Measurements from ENCODE around the gene FAHD1.

Gene FAHD1

GRCh38 chr16:1826691-1827573, at the start of gene FAHD1, which contains the start of gene HAGH:
FAHD1 (plus strand) TSS chr16:1827206; CDS start chr16:1827239, 33 bp downstream.
HAGH (minus strand) TSS chr16:1826825; CDS start chr16:1826787, 38 bp downstream.
- peak; percentile 88 for DNase-seq

GRCh38 chr16:1777375-1778199, 49.4 kb upstream of the FAHD1 start:
- DNase-seq, result no peak

GRCh38 chr16:1778200-1779179, 48.5 kb upstream of the FAHD1 start:
- no peak for DNase-seq

GRCh38 chr16:1779234-1779701, 47.7 kb upstream of the FAHD1 start:
- DNase-seq, result no peak

- DNase-seq, result no peak
These were observed 47.0 kb upstream of the FAHD1 start for GRCh38 chr16:1779741-1780676.

GRCh38 chr16:1780677-1781072, 46.3 kb upstream of the FAHD1 start:
- DNase-seq, result no peak

GRCh38 chr16:1781254-1781653, 45.8 kb upstream of the FAHD1 start:
- DNase-seq, result no peak

GRCh38 chr16:1781758-1782407, 45.1 kb upstream of the FAHD1 start:
- no peak for DNase-seq

- peak; percentile 100 for DNase-seq
These were observed 44.4 kb upstream of the FAHD1 start, which contains the start of the genes NUBP2 and SPSB3 for GRCh38 chr16:1782408-1783264. NUBP2 (plus strand) TSS chr16:1782960; CDS start chr16:1783021, 61 bp downstream. SPSB3 (minus strand) TSS chr16:1782571; CDS start chr16:1781483, 1,088 bp downstream.

GRCh38 chr16:1784977-1785845, 41.8 kb upstream of the FAHD1 start:
- no peak for DNase-seq

GRCh38 chr16:1785846-1786170, 41.2 kb upstream of the FAHD1 start:
- DNase-seq, result no peak

- DNase-seq, result no peak
These were observed 40.6 kb upstream of the FAHD1 start for GRCh38 chr16:1786242-1787055.

- DNase-seq, result no peak
These were observed 40.0 kb upstream of the FAHD1 start for GRCh38 chr16:1787056-1787321.

- DNase-seq, result no peak
These were observed 39.5 kb upstream of the FAHD1 start for GRCh38 chr16:1787322-1788094.

- no peak for DNase-seq
These were observed 38.8 kb upstream of the FAHD1 start for GRCh38 chr16:1788095-1788707.

GRCh38 chr16:1788708-1789100, 38.3 kb upstream of the FAHD1 start:
- DNase-seq, result no peak

GRCh38 chr16:1789643-1790045, 37.4 kb upstream of the FAHD1 start:
- DNase-seq, result no peak

Data from COR-L47 (cell line).